HepG2 (cell line): ENCODE results near the gene ENTPD2. TPM values are rescaled to one million over a fixed set of nuclear protein-coding genes. Genes with fewer than 3 reads are reported as not detected.

ENCODE experiments used
- ATAC-seq: fragments of 200-7000 bp; cut with Tn5 transposase; 3 replicates; pipeline ENCODE4 v1.9.1; 2020; ENCODE audit warnings: mild to moderate bottlenecking, moderate library complexity
- BruUV-seq: library from RNA; stranded (reverse); fragments of 400-500 nt; replicated peaks from 2 replicates; lab custom pipeline; 2021; lab: Mats Ljungman, UMichigan
- CTCF ChIA-PET: fragments of 300-600 bp; formaldehyde crosslinking; extraction: SDS; loops from one replicate; lab custom pipeline; 2021; ENCODE audit warnings: low total read pairs, inconsistent platforms, low intra/inter-chr PET ratio; lab: Yijun Ruan, JAX
- POLR2A ChIA-PET: fragments of 350-600 bp; sonication (Branson Sonifier 250); formaldehyde crosslinking; loops from one replicate; lab custom pipeline; 2020; ENCODE audit warnings: antibody characterized with exemption, inconsistent platforms; lab: Yijun Ruan, JAX
- DNase-seq: peaks from one replicate; pipeline ENCODE4 v3.0.0-alpha.2; 2015; ENCODE audit warnings: low spot score
- FAIRE-seq: peaks from 3 replicates; lab custom pipeline; 2011; peaks lifted over from hg19 to GRCh38; lab: Jason Lieb, UNC
- H2AFZ ChIP-seq: one replicate; pipeline ENCODE4 v1.6.1; 2011; ENCODE audit warnings: low read length, inconsistent platforms
- H3K27ac ChIP-seq: fragments of 300-600 bp; 3 replicates; pipeline ENCODE4 v1.8.0; 2011; ENCODE audit warnings: mixed run types, mild to moderate bottlenecking, mixed read lengths, low read length, inconsistent platforms; ENCODE audit not compliant: insufficient read depth; ENCODE audit errors: extremely low read length
- H3K27me3 ChIP-seq, 2 experiments: fragments of 200-600 bp in 1 of 2; 2 replicates in 1 of 2; 3 replicates in 1 of 2; pipeline versions ENCODE4 v1.6.0 to v1.8.0; 2011; ENCODE audit warnings: low read length in 2 of 2, mild to moderate bottlenecking in 2 of 2, moderate library complexity in 2 of 2, inconsistent platforms in 1 of 2; ENCODE audit not compliant: insufficient read depth in 2 of 2, control insufficient read depth in 1 of 2
- H3K36me3 ChIP-seq, 2 experiments: fragments of 200-600 bp in 1 of 2; replicated peaks in 1 of 2; 2 replicates in 1 of 2; 3 replicates in 1 of 2; pipeline versions ENCODE4 v1.5.1 to v1.8.0; 2011; ENCODE audit warnings: low read length in 2 of 2, inconsistent platforms in 1 of 2; ENCODE audit not compliant: insufficient read depth in 2 of 2, control insufficient read depth in 1 of 2
- H3K4me1 ChIP-seq: 2 replicates; pipeline ENCODE4 v1.5.1; 2012; ENCODE audit warnings: low read length, inconsistent platforms; ENCODE audit not compliant: insufficient read depth
- H3K4me2 ChIP-seq: 2 replicates; pipeline ENCODE4 v1.6.0; 2011; ENCODE audit warnings: low read depth, low read length, inconsistent platforms
- H3K4me3 ChIP-seq, 3 experiments: fragments of 200-600 bp in 1 of 3; sonication (generic), shearing (Covaris generic) in 1 of 3; replicated peaks in 1 of 3; 2 replicates each; pipeline ENCODE4 v1.5.1; 2011 to 2016; ENCODE audit warnings: low read length in 3 of 3, inconsistent platforms in 2 of 3, low read depth in 2 of 3, mild to moderate bottlenecking in 2 of 3, control low read depth in 1 of 3, mixed read lengths in 1 of 3; ENCODE audit not compliant: insufficient read depth in 1 of 3
- H3K79me2 ChIP-seq: one replicate; pipeline ENCODE4 v1.6.1; 2011; ENCODE audit warnings: low read length, inconsistent platforms; ENCODE audit not compliant: insufficient read depth
- H3K9ac ChIP-seq: 2 replicates; pipeline ENCODE4 v1.6.0; 2011; ENCODE audit warnings: mild to moderate bottlenecking, low read depth, low read length, inconsistent platforms; ENCODE audit not compliant: insufficient read depth
- H3K9me3 ChIP-seq: 2 replicates; pipeline ENCODE4 v1.5.1; 2012; ENCODE audit warnings: mild to moderate bottlenecking, low read length
- H4K20me1 ChIP-seq: 2 replicates; pipeline ENCODE4 v1.6.0; 2011; ENCODE audit warnings: inconsistent platforms, mild to moderate bottlenecking, low read length, moderate library complexity; ENCODE audit not compliant: insufficient read depth
- CREB1 ChIP-seq, 2 experiments: fragments of 450-650 bp in 1 of 2; IDR thresholded peaks; 2 replicates each; pipeline ENCODE4 v1.6.1; 2016 to 2017; ENCODE audit warnings: control low read depth in 1 of 2, mild to moderate bottlenecking in 1 of 2, missing compliant biosample characterization in 1 of 2, missing genetic modification characterization in 1 of 2
- HNRNPL ChIP-seq: fragments of 200-400 bp; formaldehyde crosslinking; IDR thresholded peaks from 2 replicates; pipeline ENCODE4 v1.6.1; 2017; ENCODE audit warnings: mild to moderate bottlenecking, low read depth, low read length
- MXD1 ChIP-seq: sonication (generic); formaldehyde crosslinking; IDR thresholded peaks from 2 replicates; pipeline ENCODE4 v1.4.0; 2020; ENCODE audit warnings: mild to moderate bottlenecking, missing genetic modification reagents
- SRY ChIP-seq: sonication (generic); formaldehyde crosslinking; IDR thresholded peaks from 2 replicates; pipeline ENCODE4 v1.8.0; 2022; ENCODE audit warnings: mild to moderate bottlenecking, missing genetic modification reagents
- ZBTB3 ChIP-seq: sonication (generic); formaldehyde crosslinking; IDR thresholded peaks from 2 replicates; pipeline ENCODE4 v1.4.0; 2020; ENCODE audit warnings: low read depth, mild to moderate bottlenecking, moderate library complexity, missing genetic modification reagents, borderline replicate concordance
- ZNF619 ChIP-seq: sonication (generic); formaldehyde crosslinking; IDR thresholded peaks from 2 replicates; pipeline ENCODE4 v1.4.0; 2020; ENCODE audit warnings: mild to moderate bottlenecking, missing genetic modification reagents
- ZNF720 ChIP-seq: sonication (generic); formaldehyde crosslinking; IDR thresholded peaks from 2 replicates; pipeline ENCODE4 v1.4.0; 2020; ENCODE audit warnings: missing genetic modification reagents
- WGBS: methylation state at CpG from one replicate; pipeline ENCODE4 v1.1.6; 2017; ENCODE audit warnings: low lambda C conversion rate; 5-methylcytosine and 5-hydroxymethylcytosine counted together
- in situ Hi-C: cut with HindIII; loops from 2 replicates; pipeline ENCODE4 v1.10.0; 2017; ENCODE audit warnings: low pct_unique_long_range_greater_than_20kb; ENCODE audit not compliant: extremely low pct_ligation_motif_present
- intact Hi-C: fragments of 100-400 bp; cut with micrococcal nuclease; formaldehyde crosslinking; loops from one replicate; pipeline ENCODE4 v1.10.0; 2022; ENCODE audit not compliant: unreplicated experiment
- polyA plus RNA-seq, 8 experiments: library from polyadenylated mRNA; depleted of rRNA in 3 of 8; stranded (reverse) in 7 of 8; unstranded in 1 of 8; fragments of >200 nt; fragmentation: Illumina TruSeq in 4 of 8; extraction: Trizol in 4 of 8; gene quantifications; 2 replicates each; pipeline versions ENCODE4 v1.2.1 to v1.2.3, GENCODE V29; 2011 to 2016; ENCODE audit warnings: low read depth in 4 of 8, missing spikeins in 1 of 8, mixed read lengths in 1 of 8; ENCODE audit not compliant: insufficient read depth in 1 of 8
- total RNA-seq, 5 experiments: library from RNA; depleted of rRNA; stranded (reverse); fragments of >200 nt; fragmentation: Illumina TruSeq; extraction: Trizol; gene quantifications; 2 replicates each; pipeline ENCODE4 v1.2.3, GENCODE V29; 2016; ENCODE audit warnings: low read depth in 1 of 5

Gene ENTPD2
- total and polyA plus RNA-seq, 2 of the 13 experiments (the other 11 are each of a cell fraction or from before 2014, with no cell fraction given) = 0.95 to 3.2 TPM

- in situ Hi-C loops (no loop called here), intact Hi-C loops (no loop called here)
- ChIA-PET CTCF (no interaction called here), POLR2A (no interaction called here)
- no TSS peak for BruUV-seq
- no peak overlapping the region for H3K27ac ChIP-seq
- TF ChIP-seq ZBTB3 (CRISPR knock-in tag) (no peak), SRY (no peak), MXD1 (CRISPR knock-in tag) (no peak), ZNF720 (CRISPR knock-in tag) (no peak)
- no peak overlapping the region for H3K9ac ChIP-seq
- FAIRE-seq = no peak
- no peak for DNase-seq
- H3K4me3 ChIP-seq = no peak overlapping the region
- ATAC-seq = no peak
- no peaks in the 10 kb centered on the region for H3K9me3 ChIP-seq
- no peak overlapping the region for H3K4me2 ChIP-seq
- H3K79me2 ChIP-seq = no peaks in the 10 kb centered on the region
- no peaks in the 10 kb centered on the region for H3K27me3 ChIP-seq
- H4K20me1 ChIP-seq = no peaks in the 10 kb centered on the region
- peaks cover 1 to 2% of the 10 kb centered on the region in 2 experiments; a peak in 1 of 5 replicates for H3K36me3 ChIP-seq
- H3K4me1 ChIP-seq = no peaks in the 10 kb centered on the region
- 80% methylated on average over 2 of the region's 20 CpGs for WGBS
- H2AFZ ChIP-seq = no peak overlapping the region
These were observed 40.3 kb downstream of the ENTPD2 start for GRCh38 chr9:137013571-137013940.

- no peaks in the 10 kb centered on the region for H3K79me2 ChIP-seq
- in situ Hi-C loops = no loop called here
- no peaks in the 10 kb centered on the region for H3K27me3 ChIP-seq
- no peak for ATAC-seq
- BruUV-seq = no TSS peak
- 96% methylated on average over 24 of the region's 67 CpGs for whole genome bisulfite sequencing
- H2AFZ ChIP-seq = no peak overlapping the region
- no peaks in the 10 kb centered on the region for H3K9me3 ChIP-seq
- H3K4me2 ChIP-seq = no peak overlapping the region
- no peaks in the 10 kb centered on the region for H4K20me1 ChIP-seq
- no peak for TF ChIP-seq CREB1 (IDR thresholded peaks at IDR 0.05)
- no peak for TF ChIP-seq CREB1 (CRISPR knock-in tag; IDR thresholded peaks at IDR 0.05)
- 0 out of 2 replicates have a peak, but pooled peaks have one; percentile 24 for TF ChIP-seq HNRNPL
- TF ChIP-seq ZNF619 = no peak
- intact Hi-C loops = no loop called here
- DNase-seq = no peak
- POLR2A ChIA-PET = no interaction called here
- H3K4me3 ChIP-seq = no peak overlapping the region
- peaks cover 1 to 2% of the 10 kb centered on the region in 2 experiments; a peak in 1 of 5 replicates for H3K36me3 ChIP-seq
- FAIRE-seq = no peak
- H3K27ac ChIP-seq = no peak overlapping the region
- H3K9ac ChIP-seq = no peak overlapping the region
- no peaks in the 10 kb centered on the region for H3K4me1 ChIP-seq
- CTCF ChIA-PET = no interaction called here
These were observed 40.9 kb downstream of the ENTPD2 start for GRCh38 chr9:137012694-137013570.
